NCI-H69 (cell line): ENCODE data around the gene AOC1.
"Not testable (repeated sequence)": the region's sequence is repeated elsewhere in the genome, so short reads cannot be mapped to it uniquely, and the experiment has no call there.

Experiments
- DNase-seq: peaks from one replicate; lab custom pipeline; 2025; lab: John Stamatoyannopoulos, UW

AOC1 gene

DNA sequence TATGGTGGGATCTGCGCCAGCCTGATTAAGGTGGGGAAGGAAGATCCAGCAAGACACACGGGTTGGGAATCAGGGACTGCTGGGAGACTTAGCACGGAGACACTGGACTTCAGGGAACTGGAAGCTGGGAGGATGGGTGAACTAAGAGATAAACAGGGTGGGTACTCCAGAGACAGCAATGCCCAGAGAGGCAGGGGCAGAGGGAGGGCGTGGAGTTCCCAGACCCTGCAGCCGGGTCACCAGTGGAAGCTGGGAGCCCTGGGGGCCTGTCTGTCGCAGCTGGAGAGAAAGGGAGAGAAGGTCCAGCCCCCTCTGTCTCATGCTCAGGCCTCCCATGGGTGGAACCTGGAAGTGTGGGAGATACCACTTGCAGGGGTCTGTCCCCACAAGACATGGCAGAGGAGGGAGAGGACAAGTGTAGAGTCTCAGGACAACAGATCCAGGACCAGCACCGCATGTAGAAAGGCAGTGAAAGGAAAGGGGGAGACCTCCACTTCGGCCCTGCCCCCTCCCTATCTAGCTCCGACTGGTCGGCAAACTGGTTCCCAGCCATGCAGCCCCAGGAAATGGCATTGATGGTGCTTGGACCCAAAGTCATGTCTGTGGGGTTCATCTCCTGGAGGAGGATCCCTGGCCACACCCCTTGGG, 44.4 kb downstream of the AOC1 start:
- no peak for DNase-seq

DNA sequence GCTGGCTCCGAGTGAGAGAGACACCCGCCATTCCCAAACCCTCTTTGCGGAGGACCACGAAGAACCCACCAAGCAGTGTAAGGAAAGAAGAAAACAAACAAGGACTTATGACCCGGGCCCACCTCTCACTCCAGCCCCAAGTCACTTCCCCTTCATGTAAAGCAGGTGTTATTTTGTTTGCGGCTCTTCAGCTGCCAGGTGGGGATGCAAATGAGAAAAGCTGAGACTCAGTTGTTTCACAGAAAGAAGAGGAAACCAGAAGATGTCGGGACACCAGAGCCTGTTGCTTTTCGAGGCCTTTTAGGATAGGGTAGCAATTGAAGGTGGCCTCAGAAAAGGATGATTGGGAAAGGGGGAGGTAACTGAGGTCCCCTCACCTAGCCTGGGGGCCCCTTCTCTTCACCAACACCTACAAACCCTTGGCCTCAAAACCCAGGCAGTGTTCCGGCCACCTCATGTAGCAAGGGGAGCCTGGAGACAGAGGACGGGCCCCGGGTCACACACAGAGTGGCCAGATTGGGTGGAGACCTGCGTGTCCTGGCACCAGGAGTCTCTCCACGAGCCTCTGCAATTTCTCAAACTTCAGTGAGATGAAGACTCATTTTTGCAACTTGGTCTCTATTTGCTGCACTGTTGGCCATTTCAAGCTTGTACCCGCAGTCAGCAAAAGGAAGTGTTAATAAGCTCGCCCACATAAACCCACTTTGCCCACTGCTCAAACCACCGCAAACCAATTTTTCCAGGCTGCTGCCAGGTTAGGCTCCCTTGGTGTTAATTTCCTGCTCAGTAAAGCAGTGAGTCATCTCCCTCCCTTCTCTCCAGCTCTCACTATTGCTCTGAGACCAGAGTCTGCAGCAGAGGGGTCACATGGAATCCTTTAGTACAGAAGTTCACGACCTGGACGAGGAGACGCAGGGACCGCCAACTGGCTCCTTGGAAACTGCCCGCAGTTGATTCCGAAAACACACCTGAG, 45.5 kb downstream of the AOC1 start:
- peak; percentile 41 for DNase-seq

DNA sequence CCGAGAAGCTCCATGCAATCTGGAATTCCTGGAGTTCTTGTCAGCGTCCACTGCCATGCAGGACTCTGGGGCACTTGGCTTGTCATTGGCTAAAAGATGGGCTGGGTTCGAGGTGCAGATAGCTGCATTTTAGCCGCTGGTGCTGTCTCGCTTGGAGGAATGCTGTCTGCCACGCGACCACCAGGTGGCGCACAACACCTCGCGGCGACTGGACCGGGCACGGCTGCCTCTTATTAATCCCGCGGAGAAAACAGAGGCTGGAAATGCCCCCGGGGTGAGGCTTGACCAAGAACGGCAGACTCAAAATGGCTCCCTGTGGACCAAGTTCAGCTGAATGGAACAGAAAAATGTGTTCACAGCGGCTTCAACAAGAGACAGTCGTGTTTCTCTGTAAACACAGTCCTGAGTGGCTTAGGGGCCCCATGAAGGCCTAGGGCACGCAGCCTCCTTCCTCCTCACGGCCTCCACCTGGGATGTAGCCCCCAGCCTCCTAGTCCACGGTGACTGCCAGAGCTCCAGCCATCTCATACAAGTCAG, 46.2 kb downstream of the AOC1 start:
- DNase-seq, result peak; percentile 93

DNA sequence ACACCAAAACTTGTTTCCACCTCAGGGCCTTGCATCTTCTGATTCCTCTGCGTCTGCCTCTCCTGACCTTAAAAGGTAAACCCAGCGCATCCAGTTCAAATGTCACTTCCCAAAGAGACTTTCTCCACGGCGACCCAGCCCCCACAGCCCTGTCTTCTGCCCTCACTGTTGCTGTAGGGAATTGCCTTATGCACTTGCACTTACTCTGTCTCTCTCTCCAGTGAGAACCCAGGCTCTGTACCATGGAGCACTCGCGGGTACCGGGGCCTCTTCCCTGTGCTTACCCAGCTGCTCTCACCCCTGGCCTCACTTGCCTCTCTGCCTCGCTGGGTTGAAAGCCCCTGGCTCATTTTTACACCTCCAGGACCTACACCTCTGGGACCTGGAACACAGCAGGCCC, 48.4 kb downstream of the AOC1 start:
- DNase-seq, result peak; percentile 25

- DNase-seq, result peak; percentile 93
Observed at GRCh38 chr7:150901160-150902035, 49.1 kb downstream of the AOC1 start.

GRCh38 chr7:150902078-150903033, 50.0 kb downstream of the AOC1 start:
- DNase-seq, result peak; percentile 51

DNA sequence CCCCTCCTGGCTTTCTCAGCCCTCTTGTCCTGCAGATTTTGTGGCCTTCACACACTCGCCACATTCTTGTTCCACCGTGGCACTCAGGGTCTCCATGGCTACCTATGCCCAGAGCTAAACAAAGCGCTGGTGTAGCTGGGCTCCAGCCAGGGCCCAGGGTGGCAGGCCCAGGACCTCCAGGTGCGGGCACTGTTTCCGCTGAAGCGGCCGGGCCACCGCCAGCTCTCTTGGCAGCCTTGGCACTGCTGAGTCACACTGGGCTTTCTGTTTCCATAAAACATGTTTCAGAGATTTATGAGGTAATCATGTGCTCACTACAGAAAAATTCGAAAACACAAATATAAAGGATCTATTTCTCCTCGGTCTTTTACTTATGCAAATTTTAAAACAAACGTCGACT, 51.3 kb downstream of the AOC1 start:
- peak; percentile 44 for DNase-seq

GRCh38 chr7:150904011-150904909, 51.9 kb downstream of the AOC1 start:
- DNase-seq, result no peak

DNA sequence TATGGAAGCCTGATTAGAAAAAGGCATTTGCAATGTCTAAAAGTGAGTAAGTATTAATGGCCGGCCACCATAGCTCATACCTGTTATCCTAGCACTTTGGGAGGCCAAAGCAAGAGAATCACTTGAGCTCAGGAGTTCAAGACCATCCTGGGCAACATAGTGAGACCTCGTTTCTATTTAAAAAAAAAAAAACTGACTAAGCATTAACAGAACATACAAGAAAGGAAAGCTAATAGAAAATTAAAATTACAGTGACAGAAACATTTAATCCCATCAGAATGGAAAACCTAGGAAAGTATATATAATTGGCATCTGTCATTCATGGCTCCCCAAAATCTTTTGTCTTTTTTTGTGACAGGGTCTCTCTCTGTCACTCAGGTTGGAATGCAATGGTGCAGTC, 55.9 kb downstream of the AOC1 start:
- DNase-seq, result no peak

- no peak for DNase-seq
Observed at GRCh38 chr7:150909200-150909995, 57.1 kb downstream of the AOC1 start.

GRCh38 chr7:150910305-150910995, 58.1 kb downstream of the AOC1 start:
- not testable (repeated sequence) for DNase-seq

GRCh38 chr7:150910996-150911422, 58.7 kb downstream of the AOC1 start:
- no peak for DNase-seq
